ENCODE data around the gene FBXW5. TPM values are rescaled to one million over a fixed set of nuclear protein-coding genes. Genes with fewer than 3 reads are reported as not detected.

Gene FBXW5
- total and polyA plus RNA-seq, 8 donors = 47.7 to 435 (median 120) TPM

DNA sequence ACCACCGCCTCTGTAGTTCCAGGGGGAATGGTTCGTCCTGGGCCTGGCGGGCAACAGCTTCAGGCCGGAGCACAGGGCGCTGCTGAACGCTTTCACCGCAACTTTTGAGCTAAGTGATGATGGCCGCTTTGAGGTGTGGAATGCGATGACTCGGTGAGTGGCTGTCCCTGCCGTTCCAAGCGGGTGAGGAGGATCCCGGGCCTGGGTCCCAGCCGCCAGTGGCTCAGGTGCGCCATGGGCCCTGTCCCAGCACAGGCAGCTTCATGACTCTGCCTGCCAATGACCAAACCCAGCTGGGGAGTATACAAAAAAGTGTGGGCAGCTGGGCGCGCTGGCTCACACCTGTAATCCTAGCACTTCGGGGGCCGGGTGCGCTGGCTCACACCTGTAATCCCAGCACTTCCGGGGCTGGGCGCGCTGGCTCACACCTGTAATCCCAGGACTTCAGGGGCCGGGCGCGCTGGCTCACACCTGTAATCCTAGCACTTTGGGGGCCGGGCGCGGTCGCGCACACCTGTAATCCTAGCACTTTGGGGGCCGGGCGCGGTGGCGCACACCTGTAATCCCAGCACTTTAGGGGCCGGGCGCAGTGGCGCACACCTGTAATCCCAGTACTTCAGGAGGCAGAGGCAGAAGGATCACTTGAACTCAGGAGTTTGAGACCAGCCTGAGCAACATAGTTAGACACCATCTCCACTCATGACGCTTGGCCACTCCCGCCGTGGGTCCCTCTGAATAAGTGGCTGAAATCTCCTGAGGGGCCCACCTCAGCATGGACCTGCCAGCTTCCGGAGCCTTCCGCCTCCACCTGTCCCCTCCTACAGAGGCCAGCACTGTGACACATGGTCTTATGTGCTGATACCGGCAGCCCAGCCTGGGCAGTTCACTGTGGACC, 8.6 kb upstream of the FBXW5 start:
- TF ChIP-seq POLR2A (IDR thresholded peaks at IDR 0.05) (no peak), EP300 (IDR thresholded peaks at IDR 0.05) (no peak), POLR2AphosphoS5 (IDR thresholded peaks at IDR 0.05) (no peak)
- TF ChIP-seq, protein P1, sequence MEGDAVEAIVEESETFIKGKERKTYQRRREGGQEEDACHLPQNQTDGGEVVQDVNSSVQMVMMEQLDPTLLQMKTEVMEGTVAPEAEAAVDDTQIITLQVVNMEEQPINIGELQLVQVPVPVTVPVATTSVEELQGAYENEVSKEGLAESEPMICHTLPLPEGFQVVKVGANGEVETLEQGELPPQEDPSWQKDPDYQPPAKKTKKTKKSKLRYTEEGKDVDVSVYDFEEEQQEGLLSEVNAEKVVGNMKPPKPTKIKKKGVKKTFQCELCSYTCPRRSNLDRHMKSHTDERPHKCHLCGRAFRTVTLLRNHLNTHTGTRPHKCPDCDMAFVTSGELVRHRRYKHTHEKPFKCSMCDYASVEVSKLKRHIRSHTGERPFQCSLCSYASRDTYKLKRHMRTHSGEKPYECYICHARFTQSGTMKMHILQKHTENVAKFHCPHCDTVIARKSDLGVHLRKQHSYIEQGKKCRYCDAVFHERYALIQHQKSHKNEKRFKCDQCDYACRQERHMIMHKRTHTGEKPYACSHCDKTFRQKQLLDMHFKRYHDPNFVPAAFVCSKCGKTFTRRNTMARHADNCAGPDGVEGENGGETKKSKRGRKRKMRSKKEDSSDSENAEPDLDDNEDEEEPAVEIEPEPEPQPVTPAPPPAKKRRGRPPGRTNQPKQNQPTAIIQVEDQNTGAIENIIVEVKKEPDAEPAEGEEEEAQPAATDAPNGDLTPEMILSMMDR (IDR thresholded peaks at IDR 0.05) = no peak
- no peak for DNase-seq
- 92 to 96% (median 93%) methylated on average over 40 to 44 of the region's 44 CpGs for WGBS, 5 donors
- H3K36me3 ChIP-seq = no peaks in the 10 kb centered on the region
- no peak overlapping the region for H3K27ac ChIP-seq
- intact Hi-C loops (cut with DNase I; ENCODE audit: low total_unique reads) = loop anchor here (10.0 kb wide), 1 partner anchor 72 kb away; the partner anchor contains the start of gene ABCA2
- H3K27me3 ChIP-seq = no peaks in the 10 kb centered on the region
- H3K4me3 ChIP-seq = no peak overlapping the region
- no peaks in the 10 kb centered on the region for H3K9me3 ChIP-seq
- H3K4me1 ChIP-seq = peaks cover 15 to 43% (median 38%) of the 10 kb centered on the region in 4 donors

DNA sequence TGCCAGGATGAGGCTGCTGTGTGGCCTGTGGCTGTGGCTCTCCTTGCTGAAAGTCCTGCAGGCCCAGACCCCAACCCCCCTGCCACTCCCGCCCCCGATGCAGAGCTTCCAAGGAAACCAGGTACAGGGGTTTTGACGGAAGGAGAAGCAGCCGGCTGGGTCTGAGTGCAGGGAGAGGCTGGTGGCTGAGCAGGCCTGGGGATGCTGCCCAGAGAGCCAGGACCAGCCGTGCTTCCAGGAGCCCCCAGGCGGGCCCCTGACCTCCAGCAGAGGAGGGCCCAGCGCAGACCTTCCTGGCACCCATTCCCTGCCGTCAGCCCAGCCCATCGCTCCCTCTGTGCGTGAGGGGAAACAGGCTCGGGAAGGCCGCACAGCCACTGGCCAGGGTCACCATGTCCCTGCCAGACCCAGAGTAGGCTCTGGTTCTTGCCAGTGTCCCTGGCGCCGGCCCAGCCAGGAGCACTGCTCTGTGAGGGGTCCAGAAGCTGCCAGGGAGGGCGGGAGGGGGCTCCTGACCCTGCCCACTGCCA, 7.8 kb upstream of the FBXW5 start:
- peak in 1 of 2 donors; percentile 62 for DNase-seq
- no peak overlapping the region for H3K4me3 ChIP-seq

DNA sequence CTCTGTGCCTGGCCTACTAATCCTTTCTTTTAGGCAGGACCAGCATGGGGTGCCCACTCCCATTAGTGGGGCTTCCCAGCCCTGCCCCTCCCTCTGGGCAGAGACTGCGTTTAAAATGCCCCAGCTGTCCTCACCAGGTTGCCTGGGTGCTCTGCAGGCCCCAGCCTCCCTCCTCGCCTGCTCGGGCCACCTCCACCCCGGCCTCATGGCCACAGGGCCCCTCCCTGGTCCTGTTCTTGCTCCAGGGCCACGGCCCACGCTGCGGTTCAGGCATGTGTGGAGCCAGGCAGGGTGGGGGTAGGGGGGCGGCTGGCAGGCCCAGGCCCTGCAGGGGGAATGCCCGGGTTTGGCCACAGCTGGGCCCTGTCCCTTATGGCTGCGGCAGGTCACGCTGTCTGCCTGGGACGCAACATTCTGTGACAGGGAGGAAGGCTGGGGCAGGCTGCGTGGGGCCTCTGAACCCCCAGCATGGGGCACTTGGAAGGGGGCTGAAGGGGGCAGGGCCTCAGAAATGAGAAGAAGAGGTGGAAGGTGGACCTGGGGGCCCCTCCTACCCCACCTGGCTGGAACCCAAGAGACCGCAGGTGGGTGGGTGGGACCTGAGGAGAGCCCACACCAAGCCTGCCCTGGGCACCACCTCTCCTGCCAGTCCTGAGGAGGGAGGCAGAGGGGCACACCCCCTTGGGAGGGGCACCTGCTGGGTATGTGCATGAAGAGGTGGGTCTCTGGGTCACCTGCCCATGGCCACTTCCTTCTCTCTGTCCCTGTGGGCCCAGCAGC, 7.2 kb upstream of the FBXW5 start, which contains the start of gene LCN12:
Gene LCN12, plus strand, starts transcription at position 733 of the 780 bp plus-strand sequence. CDS start 55 bp downstream, outside the sequence.
- no peak for TF ChIP-seq EP300 (IDR thresholded peaks at IDR 0.05)
- TF ChIP-seq, protein P1 (IDR thresholded peaks at IDR 0.05) = no peak
- no peak for TF ChIP-seq POLR2A (IDR thresholded peaks at IDR 0.05)
- TF ChIP-seq POLR2AphosphoS5 (IDR thresholded peaks at IDR 0.05) = no peak
- peak in 1 of 2 donors; percentile 80 for DNase-seq
- intact Hi-C loops (cut with DNase I; ENCODE audit: low total_unique reads) = loop anchor here (10.0 kb wide), 1 partner anchor 73 kb away; the partner anchor contains the start of gene ABCA2

More for the DNA sequence above, 7.8 kb upstream of the FBXW5 start:
- WGBS, 5 donors = 35 to 61% (median 47%) methylated on average over 10 to 15 of the region's 15 CpGs
- Histone ChIP-seq H3K36me3 (no peaks in the 10 kb centered on the region), H3K27me3 (no peaks in the 10 kb centered on the region), H3K27ac (peak overlapping the region in 1 of 5 donors; percentile 29), H3K4me1 (peaks cover 22 to 49% (median 46%) of the 10 kb centered on the region in 4 donors), H3K9me3 (no peaks in the 10 kb centered on the region)
- TF ChIP-seq, protein P1 (IDR thresholded peaks at IDR 0.05) = no peak
- TF ChIP-seq EP300 (IDR thresholded peaks at IDR 0.05) = no peak
- no peak for TF ChIP-seq POLR2A (IDR thresholded peaks at IDR 0.05)
- TF ChIP-seq POLR2AphosphoS5 (IDR thresholded peaks at IDR 0.05) = no peak
- intact Hi-C loops (cut with DNase I; ENCODE audit: low total_unique reads) = loop anchor here (10.0 kb wide), 1 partner anchor 72 kb away; the partner anchor contains the start of gene ABCA2

More for the DNA sequence above, 7.2 kb upstream of the FBXW5 start, which contains the start of gene LCN12:
- Histone ChIP-seq H3K27ac (peak within 1 kb of the TSS in 2 of 5 donors; percentile 29 to 90), H3K4me1 (peaks cover 27 to 53% (median 51%) of the 10 kb centered on the region in 4 donors), H3K4me3 (no peak within 1 kb of the TSS), H3K36me3 (no peaks in the 10 kb centered on the region), H3K27me3 (no peaks in the 10 kb centered on the region), H3K9me3 (no peaks in the 10 kb centered on the region)
- WGBS, 5 donors = 53 to 69% (median 66%) methylated on average over 11 to 14 of the region's 14 CpGs

Measured in stomach (tissue), 9 donors.